AG04450 (cell line): ENCODE measurements around the gene KIF26B. TPM values are rescaled to one million over a fixed set of nuclear protein-coding genes. Genes with fewer than 3 reads are reported as not detected.

Experiments
- CTCF ChIA-PET: fragments of 300-600, 350-600 bp; formaldehyde crosslinking; extraction: SDS; loops from one replicate; lab custom pipeline; 2022; ENCODE audit warnings: antibody characterized with exemption, inconsistent platforms; lab: Charles Lee
- POLR2A ChIA-PET: fragments of 350-600 bp; formaldehyde crosslinking; extraction: SDS; loops from one replicate; lab custom pipeline; 2021; ENCODE audit warnings: antibody characterized with exemption, inconsistent platforms; lab: Yijun Ruan, JAX
- DNase-seq: peaks from one replicate; pipeline ENCODE4 v3.0.0-alpha.2; 2011; ENCODE audit warnings: low read depth, low spot score
- H3K27ac ChIP-seq: one replicate; pipeline ENCODE4 v1.5.1; 2012; ENCODE audit warnings: low read depth, low read length, control low read depth
- H3K27me3 ChIP-seq: one replicate; pipeline ENCODE4 v1.6.0; 2012; ENCODE audit warnings: low read length; ENCODE audit not compliant: control insufficient read depth, insufficient read depth
- H3K4me3 ChIP-seq: 2 replicates; pipeline ENCODE4 v1.5.1; 2011; ENCODE audit warnings: mild to moderate bottlenecking, low read depth, low read length, control low read depth
- H3K9me3 ChIP-seq: 2 replicates; pipeline ENCODE4 v1.5.1; 2012; ENCODE audit warnings: low read length; ENCODE audit not compliant: control insufficient read depth, insufficient read depth
- polyA plus RNA-seq: library from polyadenylated mRNA; depleted of rRNA; stranded (reverse); fragments of >200 nt; gene quantifications from 2 replicates; pipeline ENCODE4 v1.2.3, GENCODE V29; 2011
- TF ChIP-seq, protein P1 (sequence below): IDR thresholded peaks from 2 replicates; pipeline ENCODE4 v1.5.1; 2011; ENCODE audit warnings: low read depth, low read length, control low read depth, inconsistent platforms

Gene KIF26B
- polyA plus RNA-seq, 1 experiment, result 2.4 TPM

DNA sequence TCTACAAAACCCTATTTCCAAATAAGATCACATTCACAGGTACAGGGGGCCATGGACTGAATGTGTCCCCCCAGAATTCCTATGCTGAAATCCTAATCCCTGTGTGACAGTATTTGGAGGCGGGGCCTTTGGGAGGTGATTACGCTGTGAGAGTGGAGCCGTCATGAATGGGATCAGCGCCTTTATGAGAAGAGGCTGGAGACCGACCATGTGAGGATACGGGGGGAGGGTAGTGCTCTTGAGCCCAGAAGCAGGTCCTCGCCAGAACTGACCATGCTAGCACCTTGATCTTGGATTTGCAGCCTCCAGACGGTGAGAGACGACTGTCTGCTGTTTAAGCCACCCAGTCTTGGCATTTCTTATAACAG is 23.8 kb upstream of the KIF26B start:
- ChIA-PET CTCF (no interaction called here), POLR2A (no interaction called here)
- no peak overlapping the region for H3K4me3 ChIP-seq
- no peaks in the 10 kb centered on the region for H3K9me3 ChIP-seq
- no peak overlapping the region for H3K27ac ChIP-seq
- no peaks in the 10 kb centered on the region for H3K27me3 ChIP-seq
- DNase-seq, result no peak
- TF ChIP-seq, protein P1, sequence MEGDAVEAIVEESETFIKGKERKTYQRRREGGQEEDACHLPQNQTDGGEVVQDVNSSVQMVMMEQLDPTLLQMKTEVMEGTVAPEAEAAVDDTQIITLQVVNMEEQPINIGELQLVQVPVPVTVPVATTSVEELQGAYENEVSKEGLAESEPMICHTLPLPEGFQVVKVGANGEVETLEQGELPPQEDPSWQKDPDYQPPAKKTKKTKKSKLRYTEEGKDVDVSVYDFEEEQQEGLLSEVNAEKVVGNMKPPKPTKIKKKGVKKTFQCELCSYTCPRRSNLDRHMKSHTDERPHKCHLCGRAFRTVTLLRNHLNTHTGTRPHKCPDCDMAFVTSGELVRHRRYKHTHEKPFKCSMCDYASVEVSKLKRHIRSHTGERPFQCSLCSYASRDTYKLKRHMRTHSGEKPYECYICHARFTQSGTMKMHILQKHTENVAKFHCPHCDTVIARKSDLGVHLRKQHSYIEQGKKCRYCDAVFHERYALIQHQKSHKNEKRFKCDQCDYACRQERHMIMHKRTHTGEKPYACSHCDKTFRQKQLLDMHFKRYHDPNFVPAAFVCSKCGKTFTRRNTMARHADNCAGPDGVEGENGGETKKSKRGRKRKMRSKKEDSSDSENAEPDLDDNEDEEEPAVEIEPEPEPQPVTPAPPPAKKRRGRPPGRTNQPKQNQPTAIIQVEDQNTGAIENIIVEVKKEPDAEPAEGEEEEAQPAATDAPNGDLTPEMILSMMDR, result no peak

DNA sequence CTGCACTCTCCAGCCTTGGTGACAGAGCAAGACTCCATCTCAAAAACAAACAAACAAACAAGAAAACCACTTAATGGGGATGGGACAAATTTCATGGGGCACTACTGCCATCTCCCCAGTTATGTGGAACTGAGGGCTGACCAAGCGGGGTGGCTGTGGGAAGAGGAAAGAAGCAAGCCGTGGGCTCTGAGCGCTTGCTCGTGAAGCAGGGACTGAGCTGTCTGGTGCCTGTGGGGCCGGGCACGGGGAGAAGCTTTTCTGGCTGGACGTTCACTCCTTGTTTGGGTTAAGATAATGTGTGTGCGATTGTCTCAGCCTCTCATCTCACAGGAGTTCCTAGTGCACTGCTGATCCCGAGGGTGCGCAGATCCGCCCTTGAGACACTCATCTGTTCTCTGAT is 22.0 kb upstream of the KIF26B start:
- DNase-seq, result no peak
- ChIA-PET POLR2A (no interaction called here), CTCF (no interaction called here)
- no peaks in the 10 kb centered on the region for H3K27me3 ChIP-seq
- no peaks in the 10 kb centered on the region for H3K9me3 ChIP-seq
- TF ChIP-seq, protein P1, result no peak
- H3K27ac ChIP-seq, result no peak overlapping the region
- no peak overlapping the region for H3K4me3 ChIP-seq

DNA sequence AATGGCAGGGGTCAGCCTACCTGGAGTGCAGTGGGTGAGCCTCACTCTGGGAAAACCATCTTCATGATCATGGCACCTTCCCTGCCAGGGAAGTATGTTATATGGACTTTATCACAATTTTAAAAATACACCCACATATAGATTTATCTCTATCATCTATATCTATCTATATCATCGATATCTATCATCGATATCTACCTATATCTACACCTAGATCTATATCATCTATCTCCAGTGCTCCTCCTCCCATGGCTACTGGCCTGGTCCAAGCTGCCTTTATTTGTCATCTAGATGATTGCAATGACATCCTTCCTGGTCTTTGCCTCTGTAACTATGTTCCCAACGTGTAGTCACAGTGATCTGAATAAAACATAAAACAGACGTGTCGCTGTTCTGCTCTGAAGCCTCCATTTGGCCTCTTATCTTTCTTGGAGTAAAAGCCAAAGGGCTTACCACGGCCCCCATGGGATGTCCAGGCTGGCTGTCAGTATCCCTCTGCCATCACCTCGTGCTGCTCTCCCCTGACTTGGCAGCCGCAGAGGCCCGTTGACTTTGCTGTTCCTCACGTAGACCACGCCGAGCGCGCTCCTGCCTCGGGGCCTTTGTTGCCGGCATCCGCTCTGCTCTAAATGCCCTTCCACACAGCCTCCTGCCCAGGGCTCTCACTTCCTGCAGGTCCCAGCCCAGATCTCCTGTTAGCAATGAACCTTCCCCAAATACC is 20.6 kb upstream of the KIF26B start:
- no peak for DNase-seq
- H3K27me3 ChIP-seq, result no peaks in the 10 kb centered on the region
- ChIA-PET CTCF (no interaction called here), POLR2A (no interaction called here)
- TF ChIP-seq, protein P1, result no peak
- no peak overlapping the region for H3K4me3 ChIP-seq
- H3K27ac ChIP-seq, result no peak overlapping the region
- no peaks in the 10 kb centered on the region for H3K9me3 ChIP-seq

DNA sequence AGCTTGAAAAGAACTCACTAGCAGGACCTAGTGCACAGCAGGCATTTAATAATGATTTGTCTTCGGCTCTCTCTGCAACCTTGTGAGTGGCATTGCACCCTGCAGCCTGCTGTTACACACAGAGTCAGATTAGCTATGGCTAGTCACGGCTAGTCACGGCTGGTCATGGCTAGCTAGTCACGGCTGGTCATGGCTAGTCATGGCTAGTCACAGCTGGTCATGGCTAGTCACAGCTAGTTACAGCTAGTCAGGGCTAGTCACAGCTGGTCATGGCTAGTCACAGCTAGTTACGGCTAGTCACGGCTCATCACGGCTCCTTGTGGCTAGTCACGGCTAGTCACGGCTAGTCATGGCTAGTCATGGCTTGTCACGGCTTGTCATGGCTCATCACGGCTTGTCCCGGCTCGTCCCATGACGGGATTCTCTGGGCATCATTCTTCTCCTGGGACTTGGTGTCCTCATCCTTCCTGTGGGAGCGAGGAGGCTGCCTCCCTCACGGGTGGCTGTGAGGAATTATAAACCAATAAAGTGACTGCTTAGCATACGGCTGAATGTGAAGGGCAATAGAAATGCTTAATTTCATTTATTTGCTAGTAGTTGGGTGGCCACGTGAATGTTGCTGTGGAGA is 12.5 kb upstream of the KIF26B start:
- H3K4me3 ChIP-seq, result no peak overlapping the region
- H3K27ac ChIP-seq, result no peak overlapping the region
- TF ChIP-seq, protein P1, result no peak
- H3K27me3 ChIP-seq, result peaks cover 10% of the 10 kb centered on the region
- DNase-seq, result no peak
- CTCF ChIA-PET, result interaction anchor here (4.1 kb wide), 1 partner anchor 11 kb away, joined by 14 read pairs; no protein-coding TSS in a partner anchor
- no peaks in the 10 kb centered on the region for H3K9me3 ChIP-seq
- POLR2A ChIA-PET, result no interaction called here

DNA sequence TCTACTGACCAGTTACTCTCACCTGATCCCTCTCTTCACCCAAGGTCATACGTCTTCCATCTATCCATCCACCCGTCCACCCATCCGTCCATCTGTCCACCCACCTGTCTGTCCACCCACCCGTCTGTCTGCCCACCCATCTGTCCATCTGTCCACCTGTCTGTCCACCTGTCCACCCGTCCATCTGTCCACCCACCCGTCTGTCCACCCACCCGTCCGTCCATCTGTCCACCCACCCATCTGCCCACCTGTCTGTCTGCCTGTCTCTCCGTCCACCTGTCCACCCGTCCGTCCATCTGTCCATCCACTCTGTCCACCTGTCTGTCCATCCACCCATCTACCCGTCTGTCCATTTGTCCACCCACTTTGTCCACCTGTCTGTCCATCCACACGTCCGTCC is 11.8 kb upstream of the KIF26B start:
- TF ChIP-seq, protein P1, result no peak
- ChIA-PET CTCF (interaction anchor here (4.1 kb wide), 1 partner anchor 10 kb away, joined by 14 read pairs; no protein-coding TSS in a partner anchor), POLR2A (no interaction called here)

More for the DNA sequence above, 11.8 kb upstream of the KIF26B start:
- no peak for DNase-seq
- peaks cover 10% of the 10 kb centered on the region for H3K27me3 ChIP-seq
- no peak overlapping the region for H3K4me3 ChIP-seq
- no peak overlapping the region for H3K27ac ChIP-seq
- H3K9me3 ChIP-seq, result no peaks in the 10 kb centered on the region
